GM19395 (cell line): ENCODE data around the gene WNT7A.

Source experiments
- ATAC-seq: cut with Tn5 transposase; IDR thresholded peaks from one replicate; pipeline ENCODE4 v1.9.1; 2021; ENCODE audit warnings: mild to moderate bottlenecking, moderate library complexity; ENCODE audit not compliant: unreplicated experiment

The WNT7A gene

GRCh38 chr3:13776253-13777050 lies 103.4 kb downstream of the WNT7A start:
- no peak for ATAC-seq

- no peak for ATAC-seq
These were observed 106.8 kb downstream of the WNT7A start for GRCh38 chr3:13772885-13773745.

GRCh38 chr3:13772321-13772745 lies 107.5 kb downstream of the WNT7A start:
- no peak for ATAC-seq

GRCh38 chr3:13771496-13771895 lies 108.4 kb downstream of the WNT7A start:
- no peak for ATAC-seq

DNA sequence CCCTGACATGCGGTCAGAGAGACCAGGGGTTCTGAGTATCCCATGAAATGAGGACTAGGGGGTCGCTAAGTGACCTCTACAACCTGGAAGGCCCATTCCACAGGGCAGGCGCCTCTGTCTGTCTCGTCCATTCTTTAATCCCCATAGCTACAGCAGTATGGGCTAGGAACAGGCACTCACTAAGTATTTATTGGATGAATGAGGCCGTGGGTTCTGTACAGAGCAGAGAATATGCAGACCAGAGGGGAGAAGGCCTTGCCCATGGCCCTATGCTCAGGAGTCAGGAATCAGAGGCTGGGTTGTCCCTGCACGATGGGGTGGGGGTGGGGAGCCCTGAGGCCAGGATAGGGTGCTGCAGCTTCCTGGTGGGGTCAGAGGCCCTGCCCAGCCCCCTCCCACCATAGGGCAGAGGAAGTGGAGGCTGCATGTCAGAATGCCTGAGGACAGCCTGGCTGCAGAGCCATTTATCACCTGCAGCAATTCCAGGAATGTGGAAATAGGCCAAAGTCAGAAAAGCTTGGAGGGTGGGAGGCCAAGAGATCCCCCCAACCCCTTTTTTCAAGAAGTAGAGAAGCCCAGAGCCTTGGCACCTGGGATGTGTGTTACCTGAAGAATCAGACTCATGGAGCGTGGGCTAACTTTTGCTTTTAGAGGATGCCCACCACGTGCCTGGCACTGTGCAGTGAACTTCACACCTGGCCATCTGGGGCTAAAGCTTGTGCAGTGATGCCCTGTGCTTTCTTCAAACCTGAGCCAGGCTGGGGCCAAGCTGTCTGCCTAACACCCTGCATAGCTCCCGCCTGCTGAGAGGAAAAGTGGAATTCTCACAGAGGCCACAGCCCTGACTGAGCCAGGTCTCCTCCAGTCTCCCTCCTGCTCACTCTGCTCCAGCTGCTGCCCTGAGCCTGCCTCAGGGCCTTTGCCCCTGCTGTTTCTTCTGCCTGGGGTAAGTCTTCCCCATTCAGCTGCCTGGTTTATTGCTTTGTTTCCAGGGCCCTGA lies 109.4 kb downstream of the WNT7A start:
- ATAC-seq: no peak

DNA sequence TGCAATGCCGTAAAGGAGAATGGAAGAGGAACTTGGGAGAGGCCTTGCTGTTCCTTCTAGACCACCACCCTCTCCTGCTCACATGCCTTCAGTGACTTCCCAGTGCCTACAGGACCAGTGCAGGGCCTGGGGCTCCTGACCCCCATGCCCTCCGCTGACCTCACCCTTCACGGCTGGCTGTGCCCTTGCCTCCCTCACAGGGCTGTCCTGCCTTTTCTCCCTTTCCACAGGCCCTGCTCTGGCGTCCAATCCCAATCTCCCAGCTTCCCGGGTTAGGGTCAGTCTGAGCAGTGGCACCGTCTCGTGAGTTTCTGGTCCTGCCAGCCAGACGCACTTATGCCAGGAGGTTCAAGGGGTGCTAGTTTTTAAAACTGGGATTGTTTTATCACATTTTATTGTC lies 110.4 kb downstream of the WNT7A start:
- ATAC-seq: no peak

DNA sequence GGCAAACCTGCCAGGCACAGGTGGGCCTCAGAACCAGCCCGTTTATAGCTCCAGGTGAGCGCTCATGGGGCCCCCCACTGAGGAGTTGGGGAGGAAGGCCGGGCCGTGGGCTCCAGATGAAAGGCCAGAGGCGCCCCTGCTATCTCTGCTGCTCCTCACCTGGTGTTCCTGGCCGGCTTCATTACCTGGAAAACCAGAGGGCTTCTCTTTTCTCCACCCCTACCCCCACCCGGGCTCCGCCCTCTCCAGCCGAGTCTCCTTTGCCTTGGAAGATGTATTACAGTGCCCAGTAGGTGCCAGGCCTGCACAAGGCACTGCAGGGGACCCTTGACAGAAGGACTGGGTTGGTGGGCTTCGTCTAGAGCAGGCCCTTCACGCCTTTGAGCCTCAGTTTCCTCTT lies 111.4 kb downstream of the WNT7A start:
- no peak for ATAC-seq

GRCh38 chr3:13767896-13768295 lies 112.0 kb downstream of the WNT7A start:
- ATAC-seq: no peak

DNA sequence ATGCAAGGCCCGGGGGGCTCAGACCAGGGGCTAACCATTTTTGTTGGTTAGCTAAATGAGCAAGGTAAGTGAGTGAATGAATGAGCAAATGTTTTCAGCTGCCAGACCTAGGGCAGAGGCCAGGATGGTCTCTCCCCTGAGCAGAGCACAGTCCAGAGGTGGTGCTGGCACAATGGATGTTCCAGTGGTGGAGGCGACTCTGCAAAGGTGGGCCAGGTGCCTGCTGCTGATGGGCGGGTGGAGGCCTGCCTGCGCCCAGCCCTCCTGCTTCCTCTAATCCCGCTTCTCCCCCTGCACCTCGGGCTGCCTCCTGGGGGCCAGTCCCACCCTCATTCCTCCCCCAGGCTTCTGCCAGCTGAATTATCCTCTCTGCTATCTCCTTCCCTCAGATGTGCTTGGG lies 112.8 kb downstream of the WNT7A start:
- no peak for ATAC-seq
